Activated CD8-positive, alpha-beta memory T cell treated with anti-CD3 and anti-CD28 coated beads, Interleukin-2, amount 10 ng/mL, durations not matched to agents 7 days and 5 days (primary cell): ENCODE results near the gene ULK3. TPM values are rescaled to one million over a fixed set of nuclear protein-coding genes. Genes with fewer than 3 reads are reported as not detected.

ENCODE experiments used
- ATAC-seq: fragments of 150-1000 bp; cut with Tn5 transposase; one replicate; pipeline ENCODE4 v1.10.0; 2021; ENCODE audit warnings: moderate library complexity
- CTCF ChIA-PET: fragments of 350-600 bp; sonication (Branson Sonifier 250); formaldehyde crosslinking; loops from one replicate; lab custom pipeline; 2021; ENCODE audit warnings: antibody characterized with exemption; lab: Charles Lee
- DNase-seq: peaks from one replicate; pipeline ENCODE4 v3.0.0-alpha.2; 2020
- H3K27ac Mint-ChIP-seq: one replicate; pipeline ENCODE4 v1.8.0; 2021; ENCODE audit warnings: mild to moderate bottlenecking, mixed read lengths
- H3K27me3 Mint-ChIP-seq: one replicate; pipeline ENCODE4 v1.8.0; 2021; ENCODE audit warnings: mixed read lengths
- H3K36me3 Mint-ChIP-seq: one replicate; pipeline ENCODE4 v1.8.0; 2021; ENCODE audit warnings: mild to moderate bottlenecking, mixed read lengths
- H3K4me1 Mint-ChIP-seq: one replicate; pipeline ENCODE4 v1.8.0; 2021; ENCODE audit warnings: mixed read lengths
- H3K4me3 Mint-ChIP-seq: one replicate; pipeline ENCODE4 v1.8.0; 2021; ENCODE audit warnings: mild to moderate bottlenecking, moderate library complexity, mixed read lengths
- H3K9me3 Mint-ChIP-seq: one replicate; pipeline ENCODE4 v1.8.0; 2022; ENCODE audit warnings: low read depth, mixed read lengths
- total RNA-seq, 2 experiments: library from RNA; stranded (reverse); gene quantifications; one replicate each; pipeline ENCODE4 v1.2.3, GENCODE V29; 2021

ULK3 gene
- total RNA-seq, 2 experiments from 2014 or later, result 48.5 to 58.6 TPM

GRCh38 chr15:74863239-74864056 is 20.5 kb upstream of the ULK3 start:
- Mint-ChIP-seq H3K9me3 (no peaks in the 10 kb centered on the region), H3K27me3 (no peaks in the 10 kb centered on the region), H3K36me3 (peaks cover 38% of the 10 kb centered on the region), H3K4me1 (peaks cover 66% of the 10 kb centered on the region), H3K4me3 (no peak overlapping the region), H3K27ac (peak overlapping the region; percentile 81)
- ATAC-seq, result peak; percentile 41
- CTCF ChIA-PET, result interaction anchor here (0.8 to 1.5 kb wide), 4 partner anchors 31 to 94 kb away, joined by 3 to 4 read pairs (median 3); no protein-coding TSS in a partner anchor
- DNase-seq, result no peak

- ATAC-seq (no peak), DNase-seq (no peak)
- Mint-ChIP-seq H3K36me3 (peaks cover 8% of the 10 kb centered on the region), H3K4me1 (peaks cover 47% of the 10 kb centered on the region), H3K27me3 (no peaks in the 10 kb centered on the region), H3K27ac (peak overlapping the region; percentile 91), H3K4me3 (no peak overlapping the region), H3K9me3 (no peaks in the 10 kb centered on the region)
- CTCF ChIA-PET, result interaction anchor here (0.9 to 7.5 kb wide), 12 partner anchors 10 to 92 kb away, joined by 3 to 66 read pairs (median 6); partner anchors contain the start of gene FAM219B
Measured at GRCh38 chr15:74858369-74858740, 15.4 kb upstream of the ULK3 start.

- Mint-ChIP-seq H3K4me1 (peaks cover 44% of the 10 kb centered on the region), H3K27me3 (no peaks in the 10 kb centered on the region), H3K4me3 (no peak overlapping the region), H3K27ac (peak overlapping the region; percentile 91), H3K9me3 (no peaks in the 10 kb centered on the region), H3K36me3 (peaks cover 11% of the 10 kb centered on the region)
- ATAC-seq, result peak; percentile 79
- peak; percentile 65 for DNase-seq
- CTCF ChIA-PET, result interaction anchor here (0.6 to 7.5 kb wide), 13 partner anchors 10 to 93 kb away, joined by 3 to 66 read pairs (median 6); partner anchors contain the start of gene FAM219B
Measured at GRCh38 chr15:74857671-74858368, 14.9 kb upstream of the ULK3 start.

- Mint-ChIP-seq H3K9me3 (no peaks in the 10 kb centered on the region), H3K4me1 (peaks cover 43% of the 10 kb centered on the region), H3K4me3 (no peak overlapping the region), H3K27ac (peak overlapping the region; percentile 91), H3K27me3 (no peaks in the 10 kb centered on the region), H3K36me3 (peaks cover 11% of the 10 kb centered on the region)
- CTCF ChIA-PET, result interaction anchor here (0.6 to 7.5 kb wide), 9 partner anchors 13 to 93 kb away, joined by 3 to 66 read pairs (median 8); no protein-coding TSS in a partner anchor
- DNase-seq (no peak), ATAC-seq (no peak)
Measured at GRCh38 chr15:74857082-74857655, 14.2 kb upstream of the ULK3 start.

- Mint-ChIP-seq H3K36me3 (peaks cover 14% of the 10 kb centered on the region), H3K4me1 (peaks cover 43% of the 10 kb centered on the region), H3K27ac (peak overlapping the region; percentile 91), H3K4me3 (no peak overlapping the region), H3K27me3 (no peaks in the 10 kb centered on the region), H3K9me3 (no peaks in the 10 kb centered on the region)
- ATAC-seq, result no peak
- DNase-seq, result no peak
- CTCF ChIA-PET, result interaction anchor here (1.2 to 7.5 kb wide), 7 partner anchors 13 to 94 kb away, joined by 3 to 66 read pairs (median 7); no protein-coding TSS in a partner anchor
Measured at GRCh38 chr15:74856537-74856936, 13.6 kb upstream of the ULK3 start.

- Mint-ChIP-seq H3K4me1 (peaks cover 38% of the 10 kb centered on the region), H3K27me3 (no peaks in the 10 kb centered on the region), H3K36me3 (peaks cover 18% of the 10 kb centered on the region), H3K9me3 (no peaks in the 10 kb centered on the region), H3K27ac (peak overlapping the region; percentile 76), H3K4me3 (no peak overlapping the region)
- ATAC-seq (no peak), DNase-seq (no peak)
- CTCF ChIA-PET, result interaction anchor here (0.7 to 7.5 kb wide), 7 partner anchors 11 to 95 kb away, joined by 3 to 66 read pairs (median 5); no protein-coding TSS in a partner anchor
Measured at GRCh38 chr15:74855857-74856256, 12.9 kb upstream of the ULK3 start.

- Mint-ChIP-seq H3K4me1 (peaks cover 35% of the 10 kb centered on the region), H3K4me3 (no peak overlapping the region), H3K36me3 (peaks cover 22% of the 10 kb centered on the region), H3K9me3 (no peaks in the 10 kb centered on the region), H3K27me3 (no peaks in the 10 kb centered on the region), H3K27ac (no peak overlapping the region)
- CTCF ChIA-PET, result interaction anchor here (0.9 to 7.5 kb wide), 7 partner anchors 8 to 83 kb away, joined by 3 to 66 read pairs (median 3); no protein-coding TSS in a partner anchor
- ATAC-seq (no peak), DNase-seq (no peak)
Measured at GRCh38 chr15:74854453-74855022, 11.6 kb upstream of the ULK3 start.

- CTCF ChIA-PET, result no interaction called here
- DNase-seq, result no peak
- Mint-ChIP-seq H3K36me3 (peaks cover 35% of the 10 kb centered on the region), H3K27me3 (no peaks in the 10 kb centered on the region), H3K9me3 (no peaks in the 10 kb centered on the region), H3K4me3 (no peak overlapping the region), H3K4me1 (peaks cover 9% of the 10 kb centered on the region), H3K27ac (no peak overlapping the region)
- no peak for ATAC-seq
Measured at GRCh38 chr15:74851960-74852359, 9.0 kb upstream of the ULK3 start.

GRCh38 chr15:74850393-74850792 is 7.4 kb upstream of the ULK3 start:
- ATAC-seq, result no peak
- Mint-ChIP-seq H3K4me3 (no peak overlapping the region), H3K27me3 (no peaks in the 10 kb centered on the region), H3K4me1 (peaks cover 11% of the 10 kb centered on the region), H3K9me3 (no peaks in the 10 kb centered on the region), H3K27ac (no peak overlapping the region), H3K36me3 (peaks cover 40% of the 10 kb centered on the region)
- CTCF ChIA-PET, result interaction anchor here (0.8 kb wide), 1 partner anchor 51 kb away, joined by 3 read pairs; no protein-coding TSS in a partner anchor
- DNase-seq, result no peak

GRCh38 chr15:74847432-74847831 is 4.5 kb upstream of the ULK3 start:
- Mint-ChIP-seq H3K9me3 (no peaks in the 10 kb centered on the region), H3K4me3 (no peak overlapping the region), H3K27me3 (no peaks in the 10 kb centered on the region), H3K36me3 (peaks cover 39% of the 10 kb centered on the region), H3K27ac (peak overlapping the region; percentile 11), H3K4me1 (peaks cover 32% of the 10 kb centered on the region)
- CTCF ChIA-PET, result interaction anchor here (1.0 to 2.3 kb wide), 6 partner anchors 7 to 54 kb away, joined by 3 to 10 read pairs (median 4); no protein-coding TSS in a partner anchor
- DNase-seq (no peak), ATAC-seq (no peak)

GRCh38 chr15:74845581-74845980 is 2.6 kb upstream of the ULK3 start:
- peak; percentile 28 for ATAC-seq
- CTCF ChIA-PET, result interaction anchor here (0.8 to 3.9 kb wide), 7 partner anchors 25 to 105 kb away, joined by 3 to 19 read pairs (median 7); partner anchors contain the start of gene FAM219B
- Mint-ChIP-seq H3K9me3 (no peaks in the 10 kb centered on the region), H3K4me1 (peaks cover 47% of the 10 kb centered on the region), H3K36me3 (peaks cover 33% of the 10 kb centered on the region), H3K4me3 (peak overlapping the region; percentile 44), H3K27me3 (no peaks in the 10 kb centered on the region), H3K27ac (peak overlapping the region; percentile 93)
- peak; percentile 74 for DNase-seq

- Mint-ChIP-seq H3K36me3 (peaks cover 33% of the 10 kb centered on the region), H3K9me3 (no peaks in the 10 kb centered on the region), H3K27me3 (no peaks in the 10 kb centered on the region), H3K4me3 (peak overlapping the region; percentile 44), H3K4me1 (peaks cover 47% of the 10 kb centered on the region), H3K27ac (peak overlapping the region; percentile 93)
- peak; percentile 86 for DNase-seq
- ATAC-seq, result peak; percentile 56
- CTCF ChIA-PET, result interaction anchor here (0.9 to 3.9 kb wide), 20 partner anchors 9 to 198 kb away, joined by 3 to 19 read pairs (median 4); partner anchors contain the start of genes FAM219B and MPI
Measured at GRCh38 chr15:74845208-74845568, 2.2 kb upstream of the ULK3 start.
